OCI-LY3 (cell line): Measurements from ENCODE around the gene TMEM101.
"Not testable (repeated sequence)": the region's sequence is repeated elsewhere in the genome, so short reads cannot be mapped to it uniquely, and the experiment has no call there.

Experiments used
- CTCF ChIP-seq: fragments of 200-600, 300-600 bp; sonication (generic); IDR thresholded peaks from 2 replicates; pipeline ENCODE4 v1.5.1; 2014; ENCODE audit warnings: antibody characterized with exemption, low read length, low read depth
- EZH2phosphoT487 ChIP-seq: fragments of 200-600 bp; shearing (Covaris generic); IDR thresholded peaks from 2 replicates; pipeline ENCODE4 v1.6.1; 2018; ENCODE audit warnings: antibody characterized with exemption, mixed run types, low read depth

DNA sequence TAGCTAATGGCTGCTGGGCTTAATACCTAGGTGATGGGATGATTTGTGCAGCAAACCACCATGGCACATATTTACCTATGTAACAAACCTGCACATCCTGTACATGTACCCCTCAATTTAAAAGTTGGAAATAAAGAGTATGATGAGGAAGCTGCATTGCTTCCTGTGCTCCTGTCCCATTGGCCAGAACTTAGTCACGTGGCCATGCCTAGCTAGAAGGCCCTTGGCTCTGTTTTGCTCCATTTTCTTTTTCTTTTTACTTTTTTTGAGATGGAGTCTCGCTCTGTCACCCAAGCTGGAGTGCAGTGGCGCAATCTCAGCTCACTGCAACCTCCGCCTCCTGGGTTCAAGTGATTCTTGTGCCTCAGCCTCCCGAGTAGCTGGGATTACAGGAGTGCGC lies 53.5 kb downstream of the TMEM101 start:
- TF ChIP-seq CTCF, EZH2phosphoT487: not testable (repeated sequence)
